Measurements from ENCODE around the gene LGR6. TPM values are rescaled to one million over a fixed set of nuclear protein-coding genes. Genes with fewer than 3 reads are reported as not detected.

Gene LGR6
- polyA plus RNA-seq, 3 donors = not detected

DNA sequence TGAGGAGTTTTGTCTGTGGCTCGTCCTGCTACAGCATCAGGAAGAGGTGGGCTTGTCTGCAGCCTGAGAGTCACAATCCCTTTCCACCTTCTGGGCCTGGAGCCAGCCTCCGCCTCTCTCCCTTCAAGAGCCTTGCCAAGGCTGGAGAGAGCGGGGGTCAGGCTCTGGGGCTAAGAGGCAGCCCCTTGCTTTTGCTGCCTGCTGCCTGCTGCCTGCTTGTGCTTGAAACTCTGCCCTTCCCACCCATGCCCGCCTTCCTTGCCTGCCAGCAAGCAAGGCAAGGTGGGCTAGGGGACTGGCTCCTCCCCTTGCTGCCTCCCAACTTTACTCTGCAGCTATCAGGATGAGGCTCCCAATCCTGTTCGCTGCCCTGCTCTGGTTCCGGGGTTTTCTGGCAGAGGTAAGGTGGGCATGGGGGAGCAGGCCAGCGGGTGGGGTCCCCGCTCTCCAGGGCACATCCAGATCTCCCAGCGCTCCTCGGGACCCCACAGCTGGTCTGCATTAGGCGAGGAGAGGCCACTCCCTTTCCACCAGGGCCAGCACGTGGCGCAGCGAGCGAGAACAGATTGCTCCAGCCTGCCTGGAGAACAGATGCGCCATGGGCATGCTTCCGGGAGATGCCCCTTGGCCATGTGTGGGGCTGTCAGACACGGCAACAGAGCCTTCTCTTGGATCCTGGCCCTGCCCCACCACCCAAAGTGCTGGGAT is 25.7 kb upstream of the LGR6 start:
- Mint-ChIP-seq H3K27ac (no peak overlapping the region), H3K27me3 (ENCODE audit: low read depth in 3 of 3) (peaks cover 3 to 11% (median 4%) of the 10 kb centered on the region in 3 donors), H3K9me3 (no peaks in the 10 kb centered on the region), H3K4me3 (no peak overlapping the region), H3K4me1 (peaks cover 13% of the 10 kb centered on the region), H3K36me3 (no peaks in the 10 kb centered on the region)
- H3K9me3 ChIP-seq (replicated peaks in 1 of 2; ENCODE audit: control insufficient read depth in 1 of 2, insufficient read depth in 1 of 2, low read length in 2 of 2) = no peaks in the 10 kb centered on the region
- H3K36me3 ChIP-seq (replicated peaks in 1 of 2; ENCODE audit: control insufficient read depth in 1 of 2, insufficient read depth in 2 of 2, low read length in 2 of 2) = no peaks in the 10 kb centered on the region
- 82% methylated on average over 15 of the region's 18 CpGs for WGBS (ENCODE audit: insufficient coverage)
- H3K4me1 ChIP-seq (ENCODE audit: control insufficient read depth in 1 of 2, insufficient read depth in 2 of 2, low read length in 2 of 2) = peaks cover 5 to 7% of the 10 kb centered on the region in 2 donors
- H4K20me1 ChIP-seq (ENCODE audit: insufficient read depth, low read length) = no peaks in the 10 kb centered on the region
- no peak overlapping the region for H3K4me2 ChIP-seq (replicated peaks; ENCODE audit: extremely low read depth, low read length, poor library complexity, severe bottlenecking)
- H3K27ac ChIP-seq (ENCODE audit: low read depth in 1 of 2, low read length in 2 of 2) = no peak overlapping the region
- no peaks in the 10 kb centered on the region for H3K27me3 ChIP-seq (ENCODE audit: control insufficient read depth in 2 of 2, insufficient read depth in 2 of 2, low read length in 2 of 2)
- intact Hi-C loops (cut with micrococcal nuclease) = no loop called here
- DNase-seq = no peak
- no peak overlapping the region for H2AFZ ChIP-seq (ENCODE audit: insufficient read depth, low read depth, low read length, poor library complexity, severe bottlenecking)
- no peak overlapping the region for H3K4me3 ChIP-seq (replicated peaks in 1 of 3; ENCODE audit: low read depth in 2 of 3, low read length in 3 of 3)
- no peak overlapping the region for H3K9ac ChIP-seq (ENCODE audit: insufficient read depth, low read length, poor library complexity, severe bottlenecking)
- TF ChIP-seq CTCF (IDR thresholded peaks at IDR 0.05) = no peak
- H3K79me2 ChIP-seq (ENCODE audit: insufficient read depth, low read length) = no peaks in the 10 kb centered on the region

DNA sequence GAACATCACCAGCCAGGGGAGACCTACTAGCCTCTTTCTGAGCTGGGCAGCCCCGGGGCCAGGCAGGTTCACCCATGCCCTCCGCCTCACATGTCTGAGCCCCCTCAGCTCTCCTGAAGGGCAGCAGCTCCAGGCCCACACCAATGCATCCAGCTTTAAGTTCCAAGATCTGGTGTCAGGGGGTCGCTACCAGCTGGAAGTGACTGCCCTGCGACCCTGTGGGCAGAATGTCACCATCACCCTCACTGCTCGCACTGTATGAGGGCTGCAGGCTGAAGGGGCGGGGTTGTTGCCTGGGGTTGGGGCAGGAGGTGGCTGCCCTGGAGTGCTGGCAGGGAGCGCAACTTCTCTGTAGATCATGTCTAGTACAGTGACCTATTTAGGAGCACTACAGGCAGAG is 24.7 kb upstream of the LGR6 start:
- 92% methylated on average over 5 of the region's 7 CpGs for WGBS (ENCODE audit: insufficient coverage)
- H3K9ac ChIP-seq (ENCODE audit: insufficient read depth, low read length, poor library complexity, severe bottlenecking) = no peak overlapping the region
- no peak overlapping the region for H3K4me2 ChIP-seq (replicated peaks; ENCODE audit: extremely low read depth, low read length, poor library complexity, severe bottlenecking)
- Mint-ChIP-seq H3K27ac (no peak overlapping the region), H3K4me1 (peaks cover 4% of the 10 kb centered on the region), H3K9me3 (no peaks in the 10 kb centered on the region), H3K36me3 (no peaks in the 10 kb centered on the region), H3K4me3 (no peak overlapping the region), H3K27me3 (ENCODE audit: low read depth in 3 of 3) (peaks cover 2 to 6% (median 4%) of the 10 kb centered on the region in 3 donors)
- no peak for TF ChIP-seq CTCF (IDR thresholded peaks at IDR 0.05)
- no peak overlapping the region for H3K4me3 ChIP-seq (replicated peaks in 1 of 3; ENCODE audit: low read depth in 2 of 3, low read length in 3 of 3)
- no peaks in the 10 kb centered on the region for H3K27me3 ChIP-seq (ENCODE audit: control insufficient read depth in 2 of 2, insufficient read depth in 2 of 2, low read length in 2 of 2)
- H3K27ac ChIP-seq (ENCODE audit: low read depth in 1 of 2, low read length in 2 of 2) = no peak overlapping the region
- no peaks in the 10 kb centered on the region for H3K4me1 ChIP-seq (ENCODE audit: control insufficient read depth in 1 of 2, insufficient read depth in 2 of 2, low read length in 2 of 2)
- no peaks in the 10 kb centered on the region for H4K20me1 ChIP-seq (ENCODE audit: insufficient read depth, low read length)
- DNase-seq = no peak
- H2AFZ ChIP-seq (ENCODE audit: insufficient read depth, low read depth, low read length, poor library complexity, severe bottlenecking) = no peak overlapping the region
- no peaks in the 10 kb centered on the region for H3K79me2 ChIP-seq (ENCODE audit: insufficient read depth, low read length)
- intact Hi-C loops (cut with micrococcal nuclease) = no loop called here
- H3K36me3 ChIP-seq (replicated peaks in 1 of 2; ENCODE audit: control insufficient read depth in 1 of 2, insufficient read depth in 2 of 2, low read length in 2 of 2) = no peaks in the 10 kb centered on the region
- no peaks in the 10 kb centered on the region for H3K9me3 ChIP-seq (replicated peaks in 1 of 2; ENCODE audit: control insufficient read depth in 1 of 2, insufficient read depth in 1 of 2, low read length in 2 of 2)
